ENCODE data around the gene BTBD7.

Gene BTBD7

GRCh38 chr14:93195316-93195999, 137.4 kb downstream of the BTBD7 start:
- no peak for DNase-seq (ENCODE audit: low read depth)

All from fibroblast of the conjunctiva (primary cell).